Esophagus muscularis mucosa (tissue), 4 donors: Measurements from ENCODE around the gene LRRC27. TPM values are rescaled to one million over a fixed set of nuclear protein-coding genes. Genes with fewer than 3 reads are reported as not detected.

Experiments used
- DNase-seq: peaks from one replicate; pipeline ENCODE4 v3.0.0-alpha.2; 2017; ENCODE audit errors: extremely low spot score
- H3K27ac ChIP-seq, 4 donors: fragments of 200-600 bp; sonication (generic); replicated peaks in 1 of 4; 1 replicate in 3 of 4; 2 replicates in 1 of 4; pipeline ENCODE4 v1.5.1; 2016 to 2019; ENCODE audit warnings: mild to moderate bottlenecking in 1 of 4
- H3K27me3 ChIP-seq, 4 donors: fragments of 200-600 bp; sonication (generic); one replicate each; pipeline versions ENCODE4 v1.5.1 to v1.6.0; 2016 to 2019
- H3K36me3 ChIP-seq, 4 donors: fragments of 200-600 bp; sonication (generic); one replicate each; pipeline ENCODE4 v1.5.1; 2016 to 2019
- H3K4me1 ChIP-seq, 4 donors: fragments of 200-600 bp; sonication (generic); one replicate each; pipeline ENCODE4 v1.5.1; 2016 to 2019
- H3K4me3 ChIP-seq, 4 donors: fragments of 200-600 bp; sonication (generic); 1 replicate in 2 of 4; 2 replicates in 2 of 4; pipeline ENCODE4 v1.5.1; 2016 to 2019; ENCODE audit warnings: mild to moderate bottlenecking in 4 of 4, moderate library complexity in 1 of 4
- H3K9me3 ChIP-seq, 4 donors: fragments of 200-600 bp; sonication (generic); 1 replicate in 3 of 4; 2 replicates in 1 of 4; pipeline ENCODE4 v1.5.1; 2016 to 2019
- CTCF ChIP-seq, 3 experiments: fragments of 200-600 bp in 2 of 3; fragments of 450-650 bp in 1 of 3; sonication (generic) in 2 of 3; IDR thresholded peaks; one replicate each; pipeline ENCODE4 v1.5.1; 2017 to 2019; ENCODE audit warnings: antibody characterized with exemption in 3 of 3, mild to moderate bottlenecking in 2 of 3, moderate library complexity in 1 of 3
- EP300 ChIP-seq: sonication (generic); formaldehyde crosslinking; IDR thresholded peaks from one replicate; pipeline ENCODE4 v1.6.1; 2017; ENCODE audit warnings: antibody characterized with exemption
- POLR2A ChIP-seq: fragments of 450-650 bp; IDR thresholded peaks from one replicate; pipeline ENCODE4 v1.6.1; 2017; ENCODE audit warnings: antibody characterized with exemption, moderate library complexity, mild to moderate bottlenecking, low read depth
- POLR2AphosphoS5 ChIP-seq, 2 donors: sonication (generic); formaldehyde crosslinking; IDR thresholded peaks; one replicate each; pipeline ENCODE4 v1.6.1; 2017; ENCODE audit warnings: antibody characterized with exemption in 2 of 2
- WGBS: methylation state at CpG from one replicate; pipeline ENCODE4 v1.1.5; 2018; 5-methylcytosine and 5-hydroxymethylcytosine counted together
- intact Hi-C: fragments of 100-400 bp; cut with DNase I; formaldehyde crosslinking; loops from one replicate; pipeline ENCODE4 v1.15.1; 2023
- total RNA-seq, 4 donors: library from RNA; depleted of rRNA; stranded (reverse); fragments of >200 nt; gene quantifications; one replicate each; pipeline versions ENCODE4 v1.1.0 to v1.2.1, GENCODE V29; 2016

LRRC27 gene
- total RNA-seq, 4 donors from 2014 or later: 5.8 to 19.1 (median 9.5) TPM

DNA sequence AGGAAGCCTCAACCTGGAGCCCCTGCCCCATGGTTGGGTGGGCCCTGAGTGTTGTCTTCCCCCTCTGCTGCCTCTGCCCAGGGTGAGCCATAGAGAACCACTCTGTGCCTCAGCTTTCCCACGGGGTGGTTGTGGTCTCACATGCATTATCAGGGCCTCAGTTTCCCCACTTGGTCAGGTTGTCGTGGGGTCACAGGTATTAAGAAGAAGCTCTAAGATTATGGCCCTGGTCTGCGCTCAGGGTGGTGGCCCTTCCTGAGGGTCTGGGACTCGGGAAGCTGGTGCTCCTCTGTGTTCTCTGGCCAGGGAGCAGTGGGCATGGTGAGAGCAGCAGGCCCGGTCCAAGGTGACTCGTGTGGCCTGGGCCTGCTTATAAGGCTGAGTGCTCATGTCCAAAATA, 17.8 kb downstream of the LRRC27 start:
- Histone ChIP-seq H3K27me3 (no peaks in the 10 kb centered on the region), H3K27ac (no peak overlapping the region), H3K4me1 (peaks cover 0 to 9% (median 0%) of the 10 kb centered on the region in 4 donors), H3K9me3 (no peaks in the 10 kb centered on the region), H3K36me3 (peaks cover 0 to 64% (median 27%) of the 10 kb centered on the region in 4 donors), H3K4me3 (no peak overlapping the region)
- WGBS: 88% methylated on average over 6 of the region's 6 CpGs
- intact Hi-C loops: no loop called here
- TF ChIP-seq POLR2A (no peak), POLR2AphosphoS5 (IDR thresholded peaks at IDR 0.05) (no peak), CTCF (IDR thresholded peaks at IDR 0.05) (no peak), EP300 (no peak)
- no peak for DNase-seq

GRCh38 chr10:132350391-132350790, 18.4 kb downstream of the LRRC27 start:
- no peak for DNase-seq
- intact Hi-C loops: no loop called here
- Histone ChIP-seq H3K27me3 (no peaks in the 10 kb centered on the region), H3K27ac (no peak overlapping the region), H3K4me1 (peaks cover 0 to 9% (median 0%) of the 10 kb centered on the region in 4 donors), H3K4me3 (no peak overlapping the region), H3K36me3 (peaks cover 0 to 60% (median 25%) of the 10 kb centered on the region in 4 donors), H3K9me3 (no peaks in the 10 kb centered on the region)
- no peak for TF ChIP-seq EP300
- TF ChIP-seq POLR2AphosphoS5 (IDR thresholded peaks at IDR 0.05): no peak
- TF ChIP-seq POLR2A: no peak
- TF ChIP-seq CTCF (IDR thresholded peaks at IDR 0.05): no peak
- WGBS: 66% methylated on average over 7 of the region's 11 CpGs

GRCh38 chr10:132350946-132351345, 19.0 kb downstream of the LRRC27 start:
- H3K27ac ChIP-seq: no peak overlapping the region
- peaks cover 0 to 59% (median 27%) of the 10 kb centered on the region in 4 donors for H3K36me3 ChIP-seq
- intact Hi-C loops: no loop called here
- no peak for TF ChIP-seq EP300
- no peak for TF ChIP-seq CTCF (IDR thresholded peaks at IDR 0.05)
- no peak for TF ChIP-seq POLR2A
- TF ChIP-seq POLR2AphosphoS5 (IDR thresholded peaks at IDR 0.05): no peak
- 96% methylated on average over 12 of the region's 17 CpGs for WGBS
- H3K4me3 ChIP-seq: no peak overlapping the region
- no peaks in the 10 kb centered on the region for H3K27me3 ChIP-seq
- DNase-seq: no peak
- peaks cover 0 to 9% (median 0%) of the 10 kb centered on the region in 4 donors for H3K4me1 ChIP-seq
- H3K9me3 ChIP-seq: no peaks in the 10 kb centered on the region

DNA sequence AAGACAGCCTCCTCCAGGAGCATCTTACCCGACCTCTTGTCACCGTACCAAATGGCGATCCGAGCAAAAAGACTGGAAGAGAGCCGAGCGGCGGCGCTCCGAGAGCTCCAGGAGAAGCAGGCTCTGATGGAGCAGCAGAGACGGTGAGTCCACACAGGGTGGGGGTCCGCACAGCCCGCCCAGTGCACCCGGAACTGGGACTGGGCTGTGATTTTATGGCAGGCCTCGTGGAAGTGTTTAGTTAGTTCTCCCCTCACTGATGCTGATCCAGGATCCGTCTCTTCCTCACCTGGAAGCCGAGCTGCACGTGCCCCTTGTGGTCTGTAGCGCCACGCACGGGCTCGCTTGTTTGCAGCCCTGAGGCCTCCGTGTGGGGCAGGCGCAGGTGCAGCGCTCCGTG, 19.6 kb downstream of the LRRC27 start:
- TF ChIP-seq EP300 (no peak), CTCF (IDR thresholded peaks at IDR 0.05) (no peak), POLR2AphosphoS5 (IDR thresholded peaks at IDR 0.05) (no peak), POLR2A (no peak)
- WGBS: 92% methylated on average over 14 of the region's 25 CpGs
- H3K36me3 ChIP-seq: peaks cover 0 to 58% (median 27%) of the 10 kb centered on the region in 4 donors
- H3K4me1 ChIP-seq: peaks cover 0 to 9% (median 0%) of the 10 kb centered on the region in 4 donors
- H3K27ac ChIP-seq: no peak overlapping the region
- DNase-seq: no peak
- intact Hi-C loops: loop anchor here (1.0 kb wide), 1 partner anchor 128 kb away; no protein-coding TSS in a partner anchor
- H3K4me3 ChIP-seq: no peak overlapping the region
- H3K9me3 ChIP-seq: no peaks in the 10 kb centered on the region
- no peaks in the 10 kb centered on the region for H3K27me3 ChIP-seq
